Neural crest cell (in vitro differentiated cells): ENCODE results near the gene FAF1. TPM values are rescaled to one million over a fixed set of nuclear protein-coding genes. Genes with fewer than 3 reads are reported as not detected.
"Not testable (repeated sequence)": the region's sequence is repeated elsewhere in the genome, so short reads cannot be mapped to it uniquely, and the experiment has no call there.

Experiments used
- DNase-seq: peaks from one replicate; pipeline ENCODE4 v3.0.0; 2021; ENCODE audit warnings: low read depth, mixed read lengths, low spot score
- H3K27ac Mint-ChIP-seq: one replicate; pipeline ENCODE4 v1.8.0; 2021; ENCODE audit warnings: mild to moderate bottlenecking, mixed read lengths; ENCODE audit not compliant: unreplicated experiment
- H3K27me3 Mint-ChIP-seq: 2 replicates; pipeline ENCODE4 v1.8.0; 2021; ENCODE audit warnings: low read depth, mild to moderate bottlenecking, mixed read lengths
- H3K36me3 Mint-ChIP-seq: 2 replicates; pipeline ENCODE4 v1.8.0; 2021; ENCODE audit warnings: low read depth, mild to moderate bottlenecking, mixed read lengths
- H3K4me1 Mint-ChIP-seq: 2 replicates; pipeline ENCODE4 v1.8.0; 2021; ENCODE audit warnings: mixed read lengths
- H3K4me3 Mint-ChIP-seq: one replicate; pipeline ENCODE4 v1.8.0; 2021; ENCODE audit warnings: mild to moderate bottlenecking, mixed read lengths
- H3K9me3 Mint-ChIP-seq: 2 replicates; pipeline ENCODE4 v1.8.0; 2021; ENCODE audit warnings: mixed read lengths
- total RNA-seq: library from RNA; stranded (reverse); gene quantifications from 2 replicates; pipeline ENCODE4 v1.2.1, GENCODE V29; 2021
- TF ChIP-seq, protein P1 (sequence below): fragments of 200-600 bp; sonication (generic); conservative IDR thresholded peaks from 2 replicates; pipeline ENCODE4 v1.5.0; 2021; ENCODE audit warnings: antibody characterized with exemption, mild to moderate bottlenecking

Gene FAF1
- total RNA-seq, 1 donor from 2014 or later: 73.0 TPM

DNA sequence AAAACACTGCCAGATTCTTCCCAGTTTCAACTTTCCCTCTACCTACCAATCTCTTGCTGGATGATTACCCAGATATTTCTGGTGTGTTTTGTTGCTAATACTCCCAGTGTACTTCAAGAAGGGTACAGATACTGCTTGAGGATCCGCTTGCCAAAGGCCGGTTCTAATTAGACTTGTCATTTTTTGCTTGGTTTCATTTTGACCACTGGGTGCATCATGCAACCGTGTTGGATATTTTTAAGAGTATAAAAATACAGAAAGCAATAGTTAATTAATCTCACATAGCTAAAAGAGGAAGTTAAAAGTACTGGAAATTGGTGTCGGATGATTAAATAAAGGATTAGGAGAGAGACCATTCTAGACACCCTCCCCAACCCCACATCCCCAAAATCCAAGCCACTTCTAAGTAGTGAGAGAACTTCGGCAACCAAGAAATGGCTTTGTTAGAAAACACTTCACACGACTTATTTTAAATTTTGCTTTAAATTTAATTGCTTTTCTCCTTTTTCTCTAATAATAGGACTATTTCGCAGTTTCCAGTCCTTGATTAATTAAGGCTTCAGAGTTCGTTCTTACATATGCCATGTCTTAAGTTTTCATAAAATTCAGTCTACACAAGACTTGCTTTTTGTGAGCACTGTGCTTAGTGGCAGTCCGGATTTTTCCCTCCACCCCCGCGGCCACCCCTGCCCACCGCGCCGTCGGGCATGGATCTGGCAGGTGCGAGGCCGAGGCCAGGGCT lies 7.5 kb upstream of the FAF1 start:
- no peak overlapping the region for H3K27ac Mint-ChIP-seq
- DNase-seq: no peak
- H3K27me3 Mint-ChIP-seq: peaks cover 88% of the 10 kb centered on the region
- peaks cover 14% of the 10 kb centered on the region for H3K4me1 Mint-ChIP-seq
- H3K36me3 Mint-ChIP-seq: no peaks in the 10 kb centered on the region
- TF ChIP-seq, protein P1, sequence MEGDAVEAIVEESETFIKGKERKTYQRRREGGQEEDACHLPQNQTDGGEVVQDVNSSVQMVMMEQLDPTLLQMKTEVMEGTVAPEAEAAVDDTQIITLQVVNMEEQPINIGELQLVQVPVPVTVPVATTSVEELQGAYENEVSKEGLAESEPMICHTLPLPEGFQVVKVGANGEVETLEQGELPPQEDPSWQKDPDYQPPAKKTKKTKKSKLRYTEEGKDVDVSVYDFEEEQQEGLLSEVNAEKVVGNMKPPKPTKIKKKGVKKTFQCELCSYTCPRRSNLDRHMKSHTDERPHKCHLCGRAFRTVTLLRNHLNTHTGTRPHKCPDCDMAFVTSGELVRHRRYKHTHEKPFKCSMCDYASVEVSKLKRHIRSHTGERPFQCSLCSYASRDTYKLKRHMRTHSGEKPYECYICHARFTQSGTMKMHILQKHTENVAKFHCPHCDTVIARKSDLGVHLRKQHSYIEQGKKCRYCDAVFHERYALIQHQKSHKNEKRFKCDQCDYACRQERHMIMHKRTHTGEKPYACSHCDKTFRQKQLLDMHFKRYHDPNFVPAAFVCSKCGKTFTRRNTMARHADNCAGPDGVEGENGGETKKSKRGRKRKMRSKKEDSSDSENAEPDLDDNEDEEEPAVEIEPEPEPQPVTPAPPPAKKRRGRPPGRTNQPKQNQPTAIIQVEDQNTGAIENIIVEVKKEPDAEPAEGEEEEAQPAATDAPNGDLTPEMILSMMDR: no peak
- no peaks in the 10 kb centered on the region for H3K9me3 Mint-ChIP-seq
- H3K4me3 Mint-ChIP-seq: peak overlapping the region; percentile 93

DNA sequence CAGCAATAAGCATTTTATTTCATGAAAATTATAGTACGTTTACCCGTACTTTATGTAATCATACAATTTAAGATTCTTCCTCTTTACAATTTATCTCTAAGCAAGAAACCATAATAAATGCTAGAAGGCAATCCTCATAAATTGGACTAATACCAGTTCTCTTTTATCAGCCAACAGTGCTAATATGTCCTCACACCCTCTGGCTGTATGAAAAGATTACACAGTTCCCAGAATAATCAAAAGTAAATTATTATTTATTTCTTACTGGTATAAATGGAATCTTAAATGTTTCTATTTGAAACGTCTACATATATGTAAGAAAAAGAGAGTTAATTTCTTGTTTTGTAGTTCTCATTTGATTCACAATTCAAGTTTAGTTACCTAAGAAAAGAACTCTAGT lies 6.9 kb upstream of the FAF1 start:
- Mint-ChIP-seq H3K4me3 (peak overlapping the region; percentile 93), H3K27ac (no peak overlapping the region), H3K27me3 (peaks cover 85% of the 10 kb centered on the region), H3K9me3 (no peaks in the 10 kb centered on the region), H3K36me3 (no peaks in the 10 kb centered on the region), H3K4me1 (peaks cover 14% of the 10 kb centered on the region)
- TF ChIP-seq, protein P1: no peak
- no peak for DNase-seq

DNA sequence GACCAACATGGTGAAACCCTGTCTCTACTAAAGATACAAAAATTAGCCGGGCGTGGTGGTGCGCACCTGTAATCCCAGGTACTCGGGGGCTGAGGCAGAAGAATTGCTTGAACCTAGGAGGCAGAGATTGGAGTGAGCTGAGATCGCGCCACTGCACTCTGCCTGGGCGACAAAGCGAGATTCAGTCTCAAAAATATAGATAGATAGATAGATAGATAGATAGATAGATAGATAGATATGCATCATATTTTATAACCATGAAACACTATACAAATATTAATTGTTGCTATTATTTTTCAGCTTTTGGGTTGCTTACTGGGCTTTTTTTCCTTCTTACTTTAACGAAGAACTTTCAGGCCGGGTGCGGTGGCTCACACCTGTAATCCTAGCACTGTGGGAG lies 4.8 kb upstream of the FAF1 start:
- H3K27ac Mint-ChIP-seq: no peak overlapping the region
- no peaks in the 10 kb centered on the region for H3K36me3 Mint-ChIP-seq
- TF ChIP-seq, protein P1: no peak
- no peak overlapping the region for H3K4me3 Mint-ChIP-seq
- peaks cover 11% of the 10 kb centered on the region for H3K4me1 Mint-ChIP-seq
- peaks cover 70% of the 10 kb centered on the region for H3K27me3 Mint-ChIP-seq
- H3K9me3 Mint-ChIP-seq: no peaks in the 10 kb centered on the region
- no peak for DNase-seq

DNA sequence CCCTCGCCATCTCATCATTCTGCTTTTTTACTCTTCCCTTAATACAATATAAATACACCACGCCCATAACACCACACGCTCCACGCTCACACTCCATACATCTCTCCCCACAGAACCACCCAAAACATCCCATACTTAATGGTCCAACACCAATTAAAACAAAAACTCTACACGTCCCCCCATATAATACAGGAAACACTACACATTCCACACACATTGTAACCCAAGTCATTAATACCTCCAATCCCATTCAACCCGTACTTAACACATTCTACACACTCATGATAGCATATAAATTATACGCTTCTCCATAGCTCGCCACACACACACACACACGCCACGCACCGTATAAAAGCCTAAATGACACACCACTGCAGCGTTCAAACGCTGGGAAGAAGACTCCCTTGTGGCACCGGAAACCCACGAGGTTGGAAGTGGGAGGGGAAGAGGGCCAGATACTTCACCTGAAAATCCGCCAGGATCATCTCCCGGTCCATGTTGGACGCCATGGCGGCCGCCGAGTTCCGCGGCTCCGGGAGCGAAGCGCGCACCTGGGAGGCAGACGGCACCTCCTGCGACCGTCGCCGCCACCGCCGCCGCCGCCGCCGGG lies 659 bp downstream of the FAF1 start:
- Mint-ChIP-seq H3K27ac (peak overlapping the region; percentile 83), H3K9me3 (no peaks in the 10 kb centered on the region), H3K36me3 (peaks cover 3% of the 10 kb centered on the region), H3K27me3 (peaks cover 21% of the 10 kb centered on the region), H3K4me3 (peak overlapping the region; percentile 91), H3K4me1 (peaks cover 18% of the 10 kb centered on the region)
- peak; percentile 7 for DNase-seq
- TF ChIP-seq, protein P1: no peak

DNA sequence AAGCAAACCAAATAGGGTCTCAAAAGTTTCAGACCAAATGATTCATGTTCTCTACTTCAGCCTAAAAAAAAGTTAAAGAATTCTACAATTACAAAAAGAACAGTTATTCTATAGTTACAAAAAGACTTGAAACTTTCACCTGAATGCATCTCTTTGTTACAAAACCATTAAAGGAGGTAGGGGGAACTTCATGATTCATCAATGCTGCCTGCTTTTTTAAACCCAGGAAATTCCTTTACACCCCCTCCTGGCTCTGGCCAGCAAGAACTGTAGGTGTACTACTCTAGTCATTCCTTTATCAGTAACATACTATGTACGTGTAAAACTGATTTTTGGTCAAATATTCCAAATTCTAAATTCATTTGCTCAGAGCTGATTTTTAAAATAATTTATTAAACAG lies 5.0 kb downstream of the FAF1 start:
- TF ChIP-seq, protein P1: no peak
- H3K4me3 Mint-ChIP-seq: no peak overlapping the region
- H3K4me1 Mint-ChIP-seq: peaks cover 11% of the 10 kb centered on the region
- H3K27ac Mint-ChIP-seq: no peak overlapping the region
- peaks cover under 1% of the 10 kb centered on the region for H3K27me3 Mint-ChIP-seq
- H3K9me3 Mint-ChIP-seq: no peaks in the 10 kb centered on the region
- no peak for DNase-seq
- peaks cover 12% of the 10 kb centered on the region for H3K36me3 Mint-ChIP-seq

DNA sequence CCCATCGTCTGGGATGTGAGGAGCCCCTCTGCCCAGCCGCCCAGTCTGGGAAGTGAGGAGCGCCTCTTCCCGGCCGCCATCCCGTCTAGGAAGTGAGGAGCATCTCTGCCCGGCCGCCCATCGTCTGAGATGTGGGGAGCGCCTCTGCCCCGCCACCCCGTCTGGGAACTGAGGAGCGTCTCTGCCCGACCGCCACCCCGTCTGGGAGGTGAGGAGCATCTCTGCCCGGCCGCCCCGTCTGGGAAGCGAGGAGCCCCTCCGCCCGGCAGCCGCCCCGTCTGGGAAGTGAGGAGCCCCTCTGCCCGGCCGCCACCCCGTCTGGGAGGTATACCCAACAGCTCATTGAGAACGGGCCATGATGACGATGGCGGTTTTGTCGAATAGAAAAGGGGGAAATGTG lies 7.5 kb downstream of the FAF1 start:
- not testable (repeated sequence) for H3K27ac Mint-ChIP-seq, DNase-seq, H3K27me3 Mint-ChIP-seq, H3K4me3 Mint-ChIP-seq, H3K9me3 Mint-ChIP-seq, H3K4me1 Mint-ChIP-seq
- H3K36me3 Mint-ChIP-seq: peaks cover 12% of the 10 kb centered on the region
